CD4-positive, alpha-beta T cell (primary cell): ENCODE results near the gene MICAL3. TPM values are rescaled to one million over a fixed set of nuclear protein-coding genes. Genes with fewer than 3 reads are reported as not detected.

ENCODE experiments used
- ATAC-seq: fragments of 200-7000 bp; cut with Tn5 transposase; one replicate; pipeline ENCODE4 v1.10.0; 2022; ENCODE audit warnings: mild to moderate bottlenecking; ENCODE audit not compliant: poor library complexity
- CTCF ChIA-PET: fragments of 350-600 bp; sonication (Branson Sonifier 250); formaldehyde crosslinking; loops from one replicate; lab custom pipeline; 2021; ENCODE audit warnings: antibody characterized with exemption, inconsistent platforms; lab: Charles Lee
- POLR2A ChIA-PET: fragments of 350-600 bp; sonication (Branson Sonifier 250); formaldehyde crosslinking; loops from one replicate; lab custom pipeline; 2021; ENCODE audit warnings: antibody characterized with exemption, inconsistent platforms; lab: Charles Lee
- DNase-seq, 14 experiments: peaks; one replicate each; pipeline ENCODE4 v3.0.0-alpha.2; 2013 to 2020; ENCODE audit warnings: mixed read lengths in 2 of 14
- H3K27ac ChIP-seq, 2 donors: one replicate each; pipeline versions ENCODE4 v1.5.1 to v1.7.0; 2013; ENCODE audit warnings: low read length in 2 of 2, low read depth in 1 of 2, mild to moderate bottlenecking in 1 of 2
- H3K27me3 ChIP-seq, 2 experiments: 1 replicate in 1 of 2; 2 replicates in 1 of 2; pipeline versions ENCODE4 v1.6.1 to v1.7.0; 2013; ENCODE audit warnings: low read length in 2 of 2, control low read depth in 1 of 2, mild to moderate bottlenecking in 1 of 2, moderate library complexity in 1 of 2; ENCODE audit not compliant: insufficient read depth in 2 of 2, control insufficient read depth in 1 of 2
- H3K36me3 ChIP-seq: one replicate; pipeline ENCODE4 v1.6.1; 2013; ENCODE audit warnings: low read length, control low read depth; ENCODE audit not compliant: insufficient read depth
- H3K4me1 ChIP-seq: one replicate; pipeline ENCODE4 v1.6.1; 2013; ENCODE audit warnings: low read length, control low read depth; ENCODE audit not compliant: insufficient read depth
- H3K4me3 ChIP-seq: one replicate; pipeline ENCODE4 v1.5.1; 2013; ENCODE audit warnings: mild to moderate bottlenecking, low read length, moderate library complexity
- H3K9me3 ChIP-seq, 2 experiments: 1 replicate in 1 of 2; 2 replicates in 1 of 2; pipeline versions ENCODE4 v1.6.1 to v1.7.0; 2013; ENCODE audit warnings: low read length in 2 of 2, mild to moderate bottlenecking in 2 of 2, control low read depth in 1 of 2, moderate library complexity in 1 of 2; ENCODE audit not compliant: control insufficient read depth in 1 of 2, insufficient read depth in 1 of 2
- H3K27ac Mint-ChIP-seq: one replicate; pipeline ENCODE4 v1.8.0; 2020; ENCODE audit warnings: mixed read lengths
- H3K27me3 Mint-ChIP-seq: one replicate; pipeline ENCODE4 v1.8.0; 2021; ENCODE audit warnings: mixed read lengths
- H3K36me3 Mint-ChIP-seq: one replicate; pipeline ENCODE4 v1.8.0; 2021; ENCODE audit warnings: low read depth, mixed read lengths
- H3K4me1 Mint-ChIP-seq: one replicate; pipeline ENCODE4 v1.8.0; 2021; ENCODE audit warnings: low read depth, mixed read lengths
- H3K4me3 Mint-ChIP-seq: one replicate; pipeline ENCODE4 v1.8.0; 2020; ENCODE audit warnings: mild to moderate bottlenecking, mixed read lengths
- H3K9me3 Mint-ChIP-seq: one replicate; pipeline ENCODE4 v1.8.0; 2020; ENCODE audit warnings: mixed read lengths
- intact Hi-C, 2 experiments: fragments of 100-400 bp; cut with DNase I in 1 of 2; cut with micrococcal nuclease in 1 of 2; formaldehyde crosslinking; loops; one replicate each; pipeline versions ENCODE4 v1.15.1 to v1.9.0; 2023 to 2025; cut with DNase I, micrococcal nuclease
- total RNA-seq, 174 experiments: library from RNA in 2 of 174; stranded (reverse) in 2 of 174; gene quantifications; one replicate each; pipeline ENCODE4 v1.2.3 and lab custom pipeline; 2021 to 2026
- TF ChIP-seq, protein P1 (sequence below): fragments of 200-600 bp; IDR thresholded peaks from one replicate; pipeline ENCODE4 v1.8.0; 2022; ENCODE audit warnings: antibody characterized with exemption, mild to moderate bottlenecking

Gene MICAL3
- total RNA-seq, 2 experiments from 2014 or later: 9.4 to 9.9 TPM

DNA sequence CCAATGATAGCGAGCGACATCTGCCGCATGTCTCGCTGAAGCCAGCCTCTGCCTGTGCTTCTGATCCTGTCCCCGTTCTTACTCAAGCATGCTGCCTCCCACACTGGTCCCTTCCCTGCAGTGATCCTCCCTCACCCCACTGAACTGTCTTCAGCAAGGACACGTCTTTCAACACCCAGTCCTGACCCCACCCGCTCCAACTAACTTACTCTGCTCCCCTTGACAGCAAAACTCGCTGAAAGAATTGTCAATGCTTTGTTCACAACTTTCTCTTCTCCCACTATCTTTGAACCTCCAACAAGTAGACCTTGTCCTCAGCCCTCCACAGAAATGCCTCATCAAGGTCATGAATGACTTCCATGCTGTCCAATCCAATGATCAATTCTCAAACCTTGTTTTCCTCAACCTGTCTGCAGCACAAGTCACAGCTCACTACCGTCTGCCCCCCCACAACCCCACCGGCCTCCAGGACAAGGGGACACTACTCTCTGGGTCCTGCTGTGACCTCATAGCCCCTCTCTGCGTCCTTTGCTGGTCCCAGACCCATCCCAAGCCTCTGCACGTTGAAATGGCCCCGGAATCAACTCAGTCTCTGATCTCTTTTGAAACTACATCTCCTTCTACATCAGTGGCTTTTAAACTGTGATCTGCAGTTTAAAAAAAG is 108.0 kb downstream of the MICAL3 start:
- Histone ChIP-seq H3K4me1 (peaks cover 23% of the 10 kb centered on the region), H3K4me3 (no peak overlapping the region), H3K9me3 (no peaks in the 10 kb centered on the region), H3K27ac (no peak overlapping the region), H3K27me3 (no peaks in the 10 kb centered on the region), H3K36me3 (no peaks in the 10 kb centered on the region)
- Mint-ChIP-seq H3K9me3 (no peaks in the 10 kb centered on the region), H3K27ac (no peak overlapping the region), H3K4me1 (peaks cover 6% of the 10 kb centered on the region), H3K36me3 (no peaks in the 10 kb centered on the region), H3K4me3 (no peak overlapping the region), H3K27me3 (no peaks in the 10 kb centered on the region)
- DNase-seq (no peak), ATAC-seq (no peak)
- TF ChIP-seq, protein P1, sequence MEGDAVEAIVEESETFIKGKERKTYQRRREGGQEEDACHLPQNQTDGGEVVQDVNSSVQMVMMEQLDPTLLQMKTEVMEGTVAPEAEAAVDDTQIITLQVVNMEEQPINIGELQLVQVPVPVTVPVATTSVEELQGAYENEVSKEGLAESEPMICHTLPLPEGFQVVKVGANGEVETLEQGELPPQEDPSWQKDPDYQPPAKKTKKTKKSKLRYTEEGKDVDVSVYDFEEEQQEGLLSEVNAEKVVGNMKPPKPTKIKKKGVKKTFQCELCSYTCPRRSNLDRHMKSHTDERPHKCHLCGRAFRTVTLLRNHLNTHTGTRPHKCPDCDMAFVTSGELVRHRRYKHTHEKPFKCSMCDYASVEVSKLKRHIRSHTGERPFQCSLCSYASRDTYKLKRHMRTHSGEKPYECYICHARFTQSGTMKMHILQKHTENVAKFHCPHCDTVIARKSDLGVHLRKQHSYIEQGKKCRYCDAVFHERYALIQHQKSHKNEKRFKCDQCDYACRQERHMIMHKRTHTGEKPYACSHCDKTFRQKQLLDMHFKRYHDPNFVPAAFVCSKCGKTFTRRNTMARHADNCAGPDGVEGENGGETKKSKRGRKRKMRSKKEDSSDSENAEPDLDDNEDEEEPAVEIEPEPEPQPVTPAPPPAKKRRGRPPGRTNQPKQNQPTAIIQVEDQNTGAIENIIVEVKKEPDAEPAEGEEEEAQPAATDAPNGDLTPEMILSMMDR: no peak
- intact Hi-C loops: no loop called here
- ChIA-PET CTCF (interaction anchor here (0.6 kb wide), 1 partner anchor 719 kb away, joined by 3 read pairs; no protein-coding TSS in a partner anchor), POLR2A (no interaction called here)

DNA sequence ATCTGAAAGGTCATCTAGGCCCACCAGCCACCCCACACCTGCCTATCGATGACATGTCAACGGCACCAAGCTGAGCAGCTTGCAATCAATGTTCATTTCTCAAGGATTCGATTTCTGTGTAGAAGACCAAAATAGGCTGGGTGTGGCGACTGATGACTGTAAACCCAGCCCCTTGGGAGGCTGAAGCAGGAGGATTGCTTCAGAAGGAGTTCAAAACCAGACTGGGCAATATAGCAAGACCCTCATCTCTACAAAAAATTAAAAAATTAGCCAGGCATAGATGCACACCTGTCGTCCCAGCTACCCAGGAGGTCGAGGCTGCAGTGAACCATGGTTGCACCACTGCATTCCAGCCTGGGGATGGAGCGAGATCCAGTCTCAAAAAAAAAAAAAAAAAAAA is 108.7 kb downstream of the MICAL3 start:
- Mint-ChIP-seq H3K27ac (no peak overlapping the region), H3K9me3 (no peaks in the 10 kb centered on the region), H3K36me3 (no peaks in the 10 kb centered on the region), H3K4me3 (no peak overlapping the region), H3K27me3 (no peaks in the 10 kb centered on the region), H3K4me1 (no peaks in the 10 kb centered on the region)
- ATAC-seq (no peak), DNase-seq (no peak)
- no peaks in the 10 kb centered on the region for H3K9me3 ChIP-seq
- peaks cover 23% of the 10 kb centered on the region for H3K4me1 ChIP-seq
- H3K36me3 ChIP-seq: no peaks in the 10 kb centered on the region
- CTCF ChIA-PET: no interaction called here
- intact Hi-C loops: no loop called here
- no peaks in the 10 kb centered on the region for H3K27me3 ChIP-seq
- no peak overlapping the region for H3K27ac ChIP-seq
- no peak overlapping the region for H3K4me3 ChIP-seq
- POLR2A ChIA-PET: no interaction called here
- TF ChIP-seq, protein P1: no peak

DNA sequence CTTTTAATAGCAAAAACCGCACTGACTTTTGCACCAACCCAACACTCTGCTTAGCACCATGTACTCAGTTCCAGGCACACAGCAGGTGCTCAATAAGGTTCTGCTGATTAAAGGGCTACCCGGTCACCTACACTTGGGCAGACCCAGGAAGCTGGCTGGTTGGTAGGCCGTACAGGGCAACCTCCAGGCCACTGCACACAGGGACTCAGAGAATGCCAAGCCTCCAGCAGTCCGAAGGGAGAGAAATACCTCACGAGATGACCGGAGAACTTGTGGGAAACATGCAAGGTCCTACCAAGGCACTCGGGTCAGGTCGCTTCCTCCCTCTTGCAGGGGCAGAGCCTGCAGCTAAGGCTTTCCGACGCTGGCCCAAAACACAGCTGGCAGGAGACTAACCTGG is 109.2 kb downstream of the MICAL3 start:
- ChIA-PET CTCF (no interaction called here), POLR2A (no interaction called here)
- Mint-ChIP-seq H3K27me3 (no peaks in the 10 kb centered on the region), H3K27ac (no peak overlapping the region), H3K4me1 (no peaks in the 10 kb centered on the region), H3K36me3 (no peaks in the 10 kb centered on the region), H3K9me3 (no peaks in the 10 kb centered on the region), H3K4me3 (no peak overlapping the region)
- Histone ChIP-seq H3K27ac (no peak overlapping the region), H3K4me1 (peaks cover 20% of the 10 kb centered on the region), H3K9me3 (no peaks in the 10 kb centered on the region), H3K36me3 (no peaks in the 10 kb centered on the region), H3K27me3 (no peaks in the 10 kb centered on the region), H3K4me3 (no peak overlapping the region)
- TF ChIP-seq, protein P1: no peak
- intact Hi-C loops: no loop called here
- DNase-seq (no peak), ATAC-seq (no peak)
